Left ventricle myocardium inferior (tissue), 1 donor: ENCODE data around the gene MTRFR. TPM values are rescaled to one million over a fixed set of nuclear protein-coding genes. Genes with fewer than 3 reads are reported as not detected.

Source experiments
- DNase-seq: peaks from one replicate; pipeline ENCODE4 v3.0.0-alpha.2; 2020
- H3K27ac ChIP-seq: fragments of 200-600 bp; replicated peaks from 2 replicates; pipeline ENCODE4 v1.8.0; 2021
- H3K27me3 ChIP-seq: fragments of 200-600 bp; 2 replicates; pipeline ENCODE4 v1.8.0; 2021; ENCODE audit warnings: low read depth
- H3K36me3 ChIP-seq: fragments of 200-600 bp; 2 replicates; pipeline ENCODE4 v1.8.0; 2021
- H3K4me1 ChIP-seq: fragments of 200-600 bp; 2 replicates; pipeline ENCODE4 v1.8.0; 2021
- H3K4me3 ChIP-seq: fragments of 200-600 bp; 2 replicates; pipeline ENCODE4 v1.8.0; 2021; ENCODE audit warnings: mild to moderate bottlenecking, moderate library complexity
- H3K9me3 ChIP-seq: fragments of 200-600 bp; replicated peaks from 2 replicates; pipeline ENCODE4 v1.8.0; 2021
- CTCF ChIP-seq: fragments of 200-600 bp; IDR thresholded peaks from 2 replicates; pipeline ENCODE4 v1.8.0; 2021; ENCODE audit warnings: antibody characterized with exemption, mild to moderate bottlenecking, borderline replicate concordance
- intact Hi-C: fragments of 100-400 bp; cut with micrococcal nuclease; formaldehyde crosslinking; loops from one replicate; pipeline ENCODE4 v1.11.0; 2022
- total RNA-seq: library from RNA; stranded (reverse); fragmentation: NEBNext Ultra II Directional; extraction: Animal tissue kit (Norgen Biotek cat#: 25700); gene quantifications from one replicate; pipeline ENCODE4 v1.2.1, GENCODE V29; 2021
- donor health status: DM: no; HTN: yes; CAD: no; lungs with severe emphysema.

The MTRFR gene
- total RNA-seq, 1 donor from 2014 or later, result 8.4 TPM

GRCh38 chr12:123280971-123281370 lies 47.7 kb downstream of the MTRFR start:
- no peak overlapping the region for H3K27ac ChIP-seq
- no peak overlapping the region for H3K4me3 ChIP-seq
- intact Hi-C loops, result no loop called here
- no peaks in the 10 kb centered on the region for H3K9me3 ChIP-seq
- no peaks in the 10 kb centered on the region for H3K27me3 ChIP-seq
- no peaks in the 10 kb centered on the region for H3K36me3 ChIP-seq
- no peak for DNase-seq
- no peaks in the 10 kb centered on the region for H3K4me1 ChIP-seq
- TF ChIP-seq CTCF, result no peak

- TF ChIP-seq CTCF, result no peak
- Histone ChIP-seq H3K27me3 (no peaks in the 10 kb centered on the region), H3K4me1 (no peaks in the 10 kb centered on the region), H3K9me3 (no peaks in the 10 kb centered on the region), H3K4me3 (no peak overlapping the region), H3K36me3 (no peaks in the 10 kb centered on the region), H3K27ac (no peak overlapping the region)
- intact Hi-C loops, result no loop called here
- DNase-seq, result no peak
These were observed 48.9 kb downstream of the MTRFR start for GRCh38 chr12:123282111-123282510.

GRCh38 chr12:123283461-123283860 lies 50.2 kb downstream of the MTRFR start:
- Histone ChIP-seq H3K4me1 (no peaks in the 10 kb centered on the region), H3K27me3 (no peaks in the 10 kb centered on the region), H3K9me3 (no peaks in the 10 kb centered on the region), H3K36me3 (no peaks in the 10 kb centered on the region), H3K4me3 (no peak overlapping the region), H3K27ac (no peak overlapping the region)
- intact Hi-C loops, result no loop called here
- no peak for TF ChIP-seq CTCF
- DNase-seq, result no peak

GRCh38 chr12:123284669-123285068 lies 51.4 kb downstream of the MTRFR start:
- peaks cover under 1% of the 10 kb centered on the region for H3K36me3 ChIP-seq
- DNase-seq, result no peak
- H3K27me3 ChIP-seq, result no peaks in the 10 kb centered on the region
- TF ChIP-seq CTCF, result no peak
- H3K9me3 ChIP-seq, result no peaks in the 10 kb centered on the region
- no peak overlapping the region for H3K4me3 ChIP-seq
- no peak overlapping the region for H3K27ac ChIP-seq
- no peaks in the 10 kb centered on the region for H3K4me1 ChIP-seq
- intact Hi-C loops, result no loop called here

- no peak for TF ChIP-seq CTCF
- Histone ChIP-seq H3K4me3 (no peak overlapping the region), H3K27ac (no peak overlapping the region), H3K27me3 (no peaks in the 10 kb centered on the region), H3K4me1 (no peaks in the 10 kb centered on the region), H3K9me3 (no peaks in the 10 kb centered on the region), H3K36me3 (peaks cover 11% of the 10 kb centered on the region)
- intact Hi-C loops, result no loop called here
- no peak for DNase-seq
These were observed 53.6 kb downstream of the MTRFR start for GRCh38 chr12:123286652-123287373.
